RCC 7860 (cell line): ENCODE results near the gene GLT1D1.
A peak's percentile ranks its signal among the peaks of the same experiment; 100 is the strongest.

ENCODE experiments used
- DNase-seq: peaks from one replicate; pipeline ENCODE4 v3.0.0-alpha.2; 2015; ENCODE audit warnings: low spot score
- FAIRE-seq: peaks from 2 replicates; lab custom pipeline; 2012; peaks lifted over from hg19 to GRCh38; lab: Jason Lieb, UNC

GLT1D1 gene

GRCh38 chr12:128956755-128957154 is 103.5 kb downstream of the GLT1D1 start:
- no peak for DNase-seq
- no peak for FAIRE-seq

GRCh38 chr12:128959901-128960300 is 106.6 kb downstream of the GLT1D1 start:
- FAIRE-seq (no peak), DNase-seq (no peak)

- no peak for FAIRE-seq
- no peak for DNase-seq
Measured at GRCh38 chr12:128961308-128961902, 108.1 kb downstream of the GLT1D1 start.

GRCh38 chr12:128961957-128962356 is 108.7 kb downstream of the GLT1D1 start:
- FAIRE-seq = no peak
- no peak for DNase-seq

- DNase-seq = no peak
Measured at GRCh38 chr12:128966203-128966810, 113.0 kb downstream of the GLT1D1 start.

GRCh38 chr12:128968668-128969067 is 115.4 kb downstream of the GLT1D1 start:
- FAIRE-seq (no peak), DNase-seq (no peak)

More at GRCh38 chr12:128966203-128966810, 113.0 kb downstream of the GLT1D1 start:
- no peak for FAIRE-seq

GRCh38 chr12:128969480-128970055 is 116.3 kb downstream of the GLT1D1 start:
- no peak for FAIRE-seq
- no peak for DNase-seq

GRCh38 chr12:128970110-128970509 is 116.8 kb downstream of the GLT1D1 start:
- DNase-seq = no peak
- FAIRE-seq = no peak

GRCh38 chr12:128970941-128971340 is 117.7 kb downstream of the GLT1D1 start:
- FAIRE-seq = no peak
- DNase-seq = no peak

- DNase-seq = peak; percentile 65
- FAIRE-seq = peak; percentile 36
Measured at GRCh38 chr12:128971802-128972201, 118.5 kb downstream of the GLT1D1 start.

- DNase-seq (no peak), FAIRE-seq (no peak)
Measured at GRCh38 chr12:128973883-128974681, 120.8 kb downstream of the GLT1D1 start.

- FAIRE-seq (no peak), DNase-seq (no peak)
Measured at GRCh38 chr12:128974881-128975280, 121.6 kb downstream of the GLT1D1 start.

GRCh38 chr12:128976120-128976738 is 123.0 kb downstream of the GLT1D1 start:
- FAIRE-seq = no peak
- DNase-seq = no peak

- DNase-seq (no peak), FAIRE-seq (no peak)
Measured at GRCh38 chr12:128977441-128977840, 124.2 kb downstream of the GLT1D1 start.

GRCh38 chr12:128978067-128978466 is 124.8 kb downstream of the GLT1D1 start:
- DNase-seq (no peak), FAIRE-seq (no peak)

GRCh38 chr12:128980623-128981022 is 127.3 kb downstream of the GLT1D1 start:
- DNase-seq (no peak), FAIRE-seq (no peak)

- DNase-seq = no peak
- no peak for FAIRE-seq
Measured at GRCh38 chr12:128981971-128982533, 128.8 kb downstream of the GLT1D1 start.

GRCh38 chr12:128982933-128983332 is 129.7 kb downstream of the GLT1D1 start:
- DNase-seq (no peak), FAIRE-seq (no peak)

GRCh38 chr12:128983371-128983770 is 130.1 kb downstream of the GLT1D1 start:
- no peak for FAIRE-seq
- DNase-seq = no peak

- DNase-seq = no peak
- no peak for FAIRE-seq
Measured at GRCh38 chr12:128986957-128987356, 133.7 kb downstream of the GLT1D1 start.

GRCh38 chr12:128989287-128989686 is 136.0 kb downstream of the GLT1D1 start:
- no peak for FAIRE-seq
- DNase-seq = no peak
